ENCODE measurements around the gene CCR7. TPM values are rescaled to one million over a fixed set of nuclear protein-coding genes. Genes with fewer than 3 reads are reported as not detected.
A peak's percentile ranks its signal among the peaks of the same experiment; 100 is the strongest.

Gene CCR7
- total RNA-seq (ENCODE audit: insufficient read depth, low replicate concordance), result not detected

GRCh38 chr17:40564883-40565768, at the start of gene CCR7:
CCR7 (minus strand) TSS chr17:40565472; CDS start chr17:40565409, 63 bp downstream.
- no peak for DNase-seq (ENCODE audit: low spot score)

GRCh38 chr17:40614431-40615067, 49.3 kb upstream of the CCR7 start:
- DNase-seq (ENCODE audit: low spot score), result no peak

- no peak for DNase-seq (ENCODE audit: low spot score)
Observed at GRCh38 chr17:40613467-40614154, 48.3 kb upstream of the CCR7 start.

GRCh38 chr17:40612599-40613244, 47.5 kb upstream of the CCR7 start:
- no peak for DNase-seq (ENCODE audit: low spot score)

GRCh38 chr17:40611840-40612474, 46.7 kb upstream of the CCR7 start:
- no peak for DNase-seq (ENCODE audit: low spot score)

GRCh38 chr17:40610359-40610758, 45.1 kb upstream of the CCR7 start:
- no peak for DNase-seq (ENCODE audit: low spot score)

GRCh38 chr17:40608061-40608581, 42.8 kb upstream of the CCR7 start:
- no peak for DNase-seq (ENCODE audit: low spot score)

GRCh38 chr17:40607641-40608040, 42.4 kb upstream of the CCR7 start:
- DNase-seq (ENCODE audit: low spot score), result no peak

GRCh38 chr17:40606548-40607353, 41.5 kb upstream of the CCR7 start:
- DNase-seq (ENCODE audit: low spot score), result no peak

- no peak for DNase-seq (ENCODE audit: low spot score)
Observed at GRCh38 chr17:40605306-40605705, 40.0 kb upstream of the CCR7 start.

GRCh38 chr17:40604327-40605080, 39.2 kb upstream of the CCR7 start:
- DNase-seq (ENCODE audit: low spot score), result no peak

- DNase-seq (ENCODE audit: low spot score), result peak; percentile 85
Observed at GRCh38 chr17:40602445-40603443, 37.5 kb upstream of the CCR7 start.

GRCh38 chr17:40600486-40601046, 35.3 kb upstream of the CCR7 start:
- no peak for DNase-seq (ENCODE audit: low spot score)

- DNase-seq (ENCODE audit: low spot score), result no peak
Observed at GRCh38 chr17:40599468-40599763, 34.1 kb upstream of the CCR7 start.

GRCh38 chr17:40598619-40599467, 33.6 kb upstream of the CCR7 start:
- DNase-seq (ENCODE audit: low spot score), result no peak

- DNase-seq (ENCODE audit: low spot score), result no peak
Observed at GRCh38 chr17:40598301-40598618, 33.0 kb upstream of the CCR7 start.

- no peak for DNase-seq (ENCODE audit: low spot score)
Observed at GRCh38 chr17:40597556-40598300, 32.5 kb upstream of the CCR7 start.

Measured in umbilical cord (tissue), 2 donors.